ENCODE data around the gene HPS1. TPM values are rescaled to one million over a fixed set of nuclear protein-coding genes. Genes with fewer than 3 reads are reported as not detected.

Gene HPS1
- total and polyA plus RNA-seq, 10 of the 15 experiments (the other 5 are each of a cell fraction or from before 2014, with no cell fraction given): 27.1 to 138 (median 54.8) TPM

DNA sequence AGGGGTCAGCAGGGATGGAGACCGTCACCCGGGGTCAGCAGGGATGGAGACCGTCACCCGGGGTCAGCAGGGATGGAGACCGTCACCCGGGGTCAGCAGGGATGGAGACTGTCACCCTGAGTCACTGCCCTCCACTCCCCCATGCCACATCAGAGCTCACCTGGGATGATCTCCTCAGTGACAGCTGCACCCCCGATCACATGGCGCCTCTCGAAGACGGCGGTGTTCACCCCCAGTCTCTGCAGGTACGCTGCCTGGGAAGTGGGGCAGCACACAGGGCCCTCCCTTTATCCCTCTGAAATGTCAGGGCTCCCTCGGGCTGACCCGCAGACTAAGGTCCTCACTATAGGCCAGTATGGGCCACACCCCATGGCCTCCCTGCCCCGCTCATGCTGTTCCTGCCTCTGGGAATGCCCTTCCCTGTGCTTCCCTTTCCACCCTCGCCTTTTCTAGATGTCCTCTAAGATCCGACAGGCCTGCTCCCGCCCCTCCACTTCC is 38.9 kb downstream of the HPS1 start (continued):
- no peak for TF ChIP-seq MTA2 (IDR thresholded peaks at IDR 0.05; ENCODE audit: low read depth)
- no peak for TF ChIP-seq ZNF622 (IDR thresholded peaks at IDR 0.05)
- TF ChIP-seq GATAD2B (conservative IDR thresholded peaks at IDR 0.05; ENCODE audit: low read depth): no peak
- TF ChIP-seq, protein P1, sequence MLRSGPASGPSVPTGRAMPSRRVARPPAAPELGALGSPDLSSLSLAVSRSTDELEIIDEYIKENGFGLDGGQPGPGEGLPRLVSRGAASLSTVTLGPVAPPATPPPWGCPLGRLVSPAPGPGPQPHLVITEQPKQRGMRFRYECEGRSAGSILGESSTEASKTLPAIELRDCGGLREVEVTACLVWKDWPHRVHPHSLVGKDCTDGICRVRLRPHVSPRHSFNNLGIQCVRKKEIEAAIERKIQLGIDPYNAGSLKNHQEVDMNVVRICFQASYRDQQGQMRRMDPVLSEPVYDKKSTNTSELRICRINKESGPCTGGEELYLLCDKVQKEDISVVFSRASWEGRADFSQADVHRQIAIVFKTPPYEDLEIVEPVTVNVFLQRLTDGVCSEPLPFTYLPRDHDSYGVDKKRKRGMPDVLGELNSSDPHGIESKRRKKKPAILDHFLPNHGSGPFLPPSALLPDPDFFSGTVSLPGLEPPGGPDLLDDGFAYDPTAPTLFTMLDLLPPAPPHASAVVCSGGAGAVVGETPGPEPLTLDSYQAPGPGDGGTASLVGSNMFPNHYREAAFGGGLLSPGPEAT (IDR thresholded peaks at IDR 0.05; ENCODE audit: low read depth): no peak
- TF ChIP-seq, protein P2, sequence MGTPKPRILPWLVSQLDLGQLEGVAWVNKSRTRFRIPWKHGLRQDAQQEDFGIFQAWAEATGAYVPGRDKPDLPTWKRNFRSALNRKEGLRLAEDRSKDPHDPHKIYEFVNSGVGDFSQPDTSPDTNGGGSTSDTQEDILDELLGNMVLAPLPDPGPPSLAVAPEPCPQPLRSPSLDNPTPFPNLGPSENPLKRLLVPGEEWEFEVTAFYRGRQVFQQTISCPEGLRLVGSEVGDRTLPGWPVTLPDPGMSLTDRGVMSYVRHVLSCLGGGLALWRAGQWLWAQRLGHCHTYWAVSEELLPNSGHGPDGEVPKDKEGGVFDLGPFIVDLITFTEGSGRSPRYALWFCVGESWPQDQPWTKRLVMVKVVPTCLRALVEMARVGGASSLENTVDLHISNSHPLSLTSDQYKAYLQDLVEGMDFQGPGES (IDR thresholded peaks at IDR 0.05): no peak
- no peak for TF ChIP-seq CHD1 (IDR thresholded peaks at IDR 0.05; ENCODE audit: low read depth, low read length)

DNA sequence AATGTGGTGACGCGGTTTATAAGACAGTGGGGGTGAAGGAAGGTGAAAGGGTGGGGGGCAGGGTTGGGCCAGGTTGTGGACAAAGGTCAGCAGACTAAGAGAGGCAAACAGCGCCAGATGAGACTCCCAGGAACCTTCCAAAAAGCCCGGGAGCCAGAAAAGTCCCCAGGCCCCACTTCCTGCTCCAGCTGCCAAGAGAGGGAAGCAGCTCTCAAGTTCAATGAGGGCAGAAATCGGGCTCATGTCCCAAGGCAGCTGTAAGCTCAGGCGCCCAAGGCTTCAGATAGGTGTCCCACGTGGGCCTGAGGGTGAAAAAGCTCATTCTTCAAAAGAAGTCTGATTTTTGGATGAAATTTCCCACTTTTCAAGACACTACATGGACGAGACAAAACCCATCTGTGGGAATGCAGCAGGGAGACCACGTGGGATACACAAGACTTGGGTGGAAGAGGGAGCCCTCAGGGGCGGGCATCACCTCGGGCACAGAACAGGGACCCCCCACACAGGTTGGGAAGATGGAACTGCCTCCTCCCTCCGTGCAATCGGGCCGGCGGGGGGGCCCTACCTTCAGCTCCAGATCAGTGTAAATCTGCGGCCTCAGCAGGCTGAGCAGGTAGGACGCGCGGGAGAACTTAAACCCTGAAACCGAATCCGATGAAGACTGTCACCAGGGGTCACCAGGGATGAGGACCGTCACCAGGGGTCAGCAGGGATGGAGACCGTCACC is 39.6 kb downstream of the HPS1 start:
- no peaks in the 10 kb centered on the region for H3K79me2 ChIP-seq (ENCODE audit: control insufficient read depth, insufficient read depth, low read length)
- FAIRE-seq: no peak
- SMC1A ChIA-PET (ENCODE audit: uncharacterized antibody, unreplicated experiment): no interaction called here
- no peak overlapping the region for H2AFZ ChIP-seq (ENCODE audit: control insufficient read depth, low read depth, low read length)
- WGBS (ENCODE audit: insufficient coverage, insufficient replicate concordance, low lambda C conversion rate, missing lambda C conversion rate): 77% methylated on average over 23 of the region's 23 CpGs
- CTCF ChIA-PET: interaction anchor here (0.5 kb wide), 1 partner anchor 391 kb away, joined by 3 read pairs; no protein-coding TSS in a partner anchor
- RAD21 ChIA-PET (ENCODE audit: unreplicated experiment): no interaction called here
- no TSS peak for BruUV-seq (replicated peaks)
- no peak overlapping the region for H3K27ac ChIP-seq (ENCODE audit: control insufficient read depth, insufficient read depth)
- in situ Hi-C loops (cut with MboI) (no loop called here), intact Hi-C loops (cut with micrococcal nuclease; ENCODE audit: unreplicated experiment) (no loop called here)
- no peak for ATAC-seq
- H3K4me3 ChIP-seq: no peak overlapping the region
- no peaks in the 10 kb centered on the region for H3K9me3 ChIP-seq (replicated peaks; ENCODE audit: control insufficient read depth, insufficient read depth, low read length)
- no peaks in the 10 kb centered on the region for H3K27me3 ChIP-seq (replicated peaks in 1 of 2; ENCODE audit: control insufficient read depth in 2 of 2, insufficient read depth in 2 of 2, low read length in 1 of 2)
- POLR2A ChIA-PET: no interaction called here
- peaks cover 44% of the 10 kb centered on the region for H3K4me1 ChIP-seq (ENCODE audit: control insufficient read depth, insufficient read depth, low read length)
- H3K36me3 ChIP-seq (ENCODE audit: control insufficient read depth in 2 of 2, insufficient read depth in 2 of 2, low read length in 1 of 2): no peaks in the 10 kb centered on the region
- no peak for DNase-seq (ENCODE audit: low read depth, low spot score)
- H3K4me2 ChIP-seq (ENCODE audit: control insufficient read depth, insufficient read depth): no peak overlapping the region
- no peaks in the 10 kb centered on the region for H4K20me1 ChIP-seq (ENCODE audit: control insufficient read depth, insufficient read depth)
- no peak overlapping the region for H3K9ac ChIP-seq (ENCODE audit: control insufficient read depth, insufficient read depth, low read length)
- TF ChIP-seq ETV6 (conservative IDR thresholded peaks at IDR 0.05 in 1 of 2, IDR thresholded peaks at IDR 0.05 in 1 of 2; ENCODE audit: borderline replicate concordance in 1 of 2, low read depth in 1 of 2) (no peak), EGR1 (IDR thresholded peaks at IDR 0.05; ENCODE audit: borderline replicate concordance in 1 of 2, low read depth in 2 of 2, low read length in 2 of 2) (no peak), CREB1 (IDR thresholded peaks at IDR 0.05; ENCODE audit: low read depth) (no peak), NR2C1 (IDR thresholded peaks at IDR 0.05) (no peak), FOXK2 (IDR thresholded peaks at IDR 0.05) (no peak)
- TF ChIP-seq, protein P3, sequence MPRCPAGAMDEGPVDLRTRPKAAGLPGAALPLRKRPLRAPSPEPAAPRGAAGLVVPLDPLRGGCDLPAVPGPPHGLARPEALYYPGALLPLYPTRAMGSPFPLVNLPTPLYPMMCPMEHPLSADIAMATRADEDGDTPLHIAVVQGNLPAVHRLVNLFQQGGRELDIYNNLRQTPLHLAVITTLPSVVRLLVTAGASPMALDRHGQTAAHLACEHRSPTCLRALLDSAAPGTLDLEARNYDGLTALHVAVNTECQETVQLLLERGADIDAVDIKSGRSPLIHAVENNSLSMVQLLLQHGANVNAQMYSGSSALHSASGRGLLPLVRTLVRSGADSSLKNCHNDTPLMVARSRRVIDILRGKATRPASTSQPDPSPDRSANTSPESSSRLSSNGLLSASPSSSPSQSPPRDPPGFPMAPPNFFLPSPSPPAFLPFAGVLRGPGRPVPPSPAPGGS (IDR thresholded peaks at IDR 0.05; ENCODE audit: borderline replicate concordance, insufficient read depth, low read depth, low read length, poor library complexity, severe bottlenecking): no peak
- TF ChIP-seq, protein P4, sequence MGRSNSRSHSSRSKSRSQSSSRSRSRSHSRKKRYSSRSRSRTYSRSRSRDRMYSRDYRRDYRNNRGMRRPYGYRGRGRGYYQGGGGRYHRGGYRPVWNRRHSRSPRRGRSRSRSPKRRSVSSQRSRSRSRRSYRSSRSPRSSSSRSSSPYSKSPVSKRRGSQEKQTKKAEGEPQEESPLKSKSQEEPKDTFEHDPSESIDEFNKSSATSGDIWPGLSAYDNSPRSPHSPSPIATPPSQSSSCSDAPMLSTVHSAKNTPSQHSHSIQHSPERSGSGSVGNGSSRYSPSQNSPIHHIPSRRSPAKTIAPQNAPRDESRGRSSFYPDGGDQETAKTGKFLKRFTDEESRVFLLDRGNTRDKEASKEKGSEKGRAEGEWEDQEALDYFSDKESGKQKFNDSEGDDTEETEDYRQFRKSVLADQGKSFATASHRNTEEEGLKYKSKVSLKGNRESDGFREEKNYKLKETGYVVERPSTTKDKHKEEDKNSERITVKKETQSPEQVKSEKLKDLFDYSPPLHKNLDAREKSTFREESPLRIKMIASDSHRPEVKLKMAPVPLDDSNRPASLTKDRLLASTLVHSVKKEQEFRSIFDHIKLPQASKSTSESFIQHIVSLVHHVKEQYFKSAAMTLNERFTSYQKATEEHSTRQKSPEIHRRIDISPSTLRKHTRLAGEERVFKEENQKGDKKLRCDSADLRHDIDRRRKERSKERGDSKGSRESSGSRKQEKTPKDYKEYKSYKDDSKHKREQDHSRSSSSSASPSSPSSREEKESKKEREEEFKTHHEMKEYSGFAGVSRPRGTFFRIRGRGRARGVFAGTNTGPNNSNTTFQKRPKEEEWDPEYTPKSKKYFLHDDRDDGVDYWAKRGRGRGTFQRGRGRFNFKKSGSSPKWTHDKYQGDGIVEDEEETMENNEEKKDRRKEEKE (IDR thresholded peaks at IDR 0.05): no peak
